HG03520 (cell line): Measurements from ENCODE around the gene SS18L1.

ENCODE experiments used
- ATAC-seq: cut with Tn5 transposase; IDR thresholded peaks from one replicate; pipeline ENCODE4 v1.9.1; 2021; ENCODE audit warnings: mild to moderate bottlenecking, moderate library complexity; ENCODE audit not compliant: unreplicated experiment

The SS18L1 gene

DNA sequence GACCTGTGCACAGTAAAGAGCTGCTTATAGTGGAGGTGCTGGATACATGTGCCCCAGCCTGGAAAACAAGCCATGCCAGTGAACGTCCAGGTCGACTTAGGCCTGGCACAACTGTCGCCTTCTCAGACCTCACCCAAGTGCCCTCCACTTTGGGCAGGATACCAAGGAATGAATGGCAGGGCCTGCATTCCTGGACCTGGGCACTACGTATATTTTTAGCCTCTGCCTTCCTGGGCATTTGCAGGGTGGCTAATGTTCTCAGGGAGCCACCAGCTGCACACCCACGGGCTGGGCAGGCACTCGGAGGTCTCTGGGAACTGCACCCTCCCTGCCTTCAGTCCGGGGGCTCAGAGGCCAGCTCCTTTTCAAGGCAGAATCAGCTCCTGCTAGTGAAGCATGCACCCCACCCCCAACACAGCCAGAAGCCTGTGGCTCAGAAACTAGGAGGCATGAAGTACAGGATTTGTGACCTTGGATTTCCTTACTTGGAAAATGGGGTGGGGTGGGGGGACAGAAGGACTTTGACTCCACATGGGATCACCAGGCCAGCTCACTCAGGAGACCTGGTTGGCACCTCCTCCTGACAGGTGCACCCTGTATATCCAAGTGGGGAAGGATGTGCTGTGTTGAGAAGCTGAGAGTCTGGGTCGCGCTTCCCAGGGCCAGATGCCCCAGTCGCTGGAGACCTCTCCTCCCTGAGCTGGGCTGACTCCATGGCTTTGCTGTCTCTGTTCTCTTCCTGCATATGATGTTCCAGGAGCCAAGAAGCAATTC is 23.8 kb upstream of the SS18L1 start:
- no peak for ATAC-seq

GRCh38 chr20:62120365-62120762 is 23.2 kb upstream of the SS18L1 start:
- no peak for ATAC-seq

DNA sequence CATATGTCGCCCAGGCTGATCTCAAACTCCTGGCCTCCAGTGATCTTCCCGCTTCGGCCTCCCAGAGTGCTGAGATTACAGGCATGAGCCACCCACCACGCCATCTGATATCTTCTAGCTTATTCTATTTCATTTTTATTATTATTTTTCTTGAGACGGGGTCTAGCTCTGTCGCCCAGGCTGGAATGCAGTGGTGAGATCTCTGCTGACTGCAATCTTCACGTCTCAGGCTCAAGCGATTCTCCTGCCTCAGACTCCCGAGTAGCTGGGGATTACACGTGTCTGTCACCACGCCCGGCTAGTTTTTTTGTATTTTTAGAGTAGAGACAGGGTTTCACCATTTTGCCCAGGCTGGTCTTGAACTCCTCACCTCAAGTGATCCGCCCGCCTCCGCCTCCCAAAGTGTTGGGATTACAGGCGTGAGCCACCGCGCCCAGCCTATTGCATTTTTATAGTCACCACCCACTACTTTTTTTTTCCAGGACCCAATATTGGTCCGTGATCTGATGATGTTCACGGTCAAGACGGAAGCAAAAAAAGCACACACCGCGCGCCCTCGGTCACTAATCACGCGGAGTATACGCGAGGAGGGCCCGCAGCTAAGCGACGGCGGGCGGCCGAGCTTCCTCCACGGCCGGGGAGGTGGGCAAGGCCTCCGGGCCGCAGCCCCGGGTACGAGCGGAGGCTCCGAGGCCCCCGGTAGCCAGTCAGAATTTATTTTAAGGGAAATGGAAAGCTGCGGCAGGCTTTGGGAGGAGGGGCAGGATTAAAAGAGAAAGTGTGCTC is 22.4 kb upstream of the SS18L1 start:
- ATAC-seq: peak; percentile 3

DNA sequence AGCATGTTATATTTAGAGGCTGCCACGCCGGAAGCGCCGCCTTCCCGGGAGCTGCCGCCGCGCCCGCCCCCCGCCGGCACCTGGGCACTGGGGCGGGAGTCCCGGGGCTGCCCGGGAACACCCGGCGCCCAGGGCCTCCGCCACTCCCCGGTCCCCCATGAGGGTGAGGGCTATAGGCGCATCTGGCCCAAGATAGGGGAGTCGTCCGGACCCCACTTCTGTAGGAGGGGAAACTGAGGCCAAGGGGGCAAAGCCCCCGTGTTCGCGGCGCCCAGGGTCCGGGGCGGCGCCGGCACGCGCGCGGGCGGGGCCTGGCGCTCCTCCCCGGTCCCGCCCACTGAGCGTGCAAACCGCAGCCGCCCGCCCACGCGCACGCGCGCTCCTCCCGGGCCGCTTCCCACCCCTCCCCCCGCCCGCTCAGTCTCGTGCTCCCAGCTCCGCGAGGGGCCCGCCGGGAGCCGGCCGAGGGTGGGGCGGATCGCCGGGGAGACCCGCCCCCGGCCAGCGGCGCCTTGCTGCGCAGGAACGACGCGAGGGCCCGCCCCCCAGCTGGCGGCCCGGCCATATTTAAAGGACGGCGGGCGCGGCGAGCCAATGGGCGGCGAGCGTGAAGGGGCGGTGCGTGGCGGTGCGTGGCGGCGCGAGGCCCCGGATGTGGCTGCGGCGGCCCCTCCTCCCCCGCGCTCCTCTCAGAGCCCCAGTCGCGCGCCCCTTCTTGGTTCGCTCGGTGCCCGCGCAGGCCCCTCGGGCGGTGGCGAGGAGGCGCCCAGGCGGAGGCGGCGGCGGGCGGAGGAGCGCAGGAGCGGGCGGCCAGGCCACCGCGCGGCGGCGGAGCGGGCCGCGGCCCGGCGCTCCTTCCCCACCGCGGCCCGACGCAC is 21.6 kb upstream of the SS18L1 start, which contains the start of gene LSM14B:
TSS of gene LSM14B (plus strand) at position 700 of the 878 bp plus-strand sequence. CDS start 192 bp downstream, outside the sequence.
- ATAC-seq: peak; percentile 76

DNA sequence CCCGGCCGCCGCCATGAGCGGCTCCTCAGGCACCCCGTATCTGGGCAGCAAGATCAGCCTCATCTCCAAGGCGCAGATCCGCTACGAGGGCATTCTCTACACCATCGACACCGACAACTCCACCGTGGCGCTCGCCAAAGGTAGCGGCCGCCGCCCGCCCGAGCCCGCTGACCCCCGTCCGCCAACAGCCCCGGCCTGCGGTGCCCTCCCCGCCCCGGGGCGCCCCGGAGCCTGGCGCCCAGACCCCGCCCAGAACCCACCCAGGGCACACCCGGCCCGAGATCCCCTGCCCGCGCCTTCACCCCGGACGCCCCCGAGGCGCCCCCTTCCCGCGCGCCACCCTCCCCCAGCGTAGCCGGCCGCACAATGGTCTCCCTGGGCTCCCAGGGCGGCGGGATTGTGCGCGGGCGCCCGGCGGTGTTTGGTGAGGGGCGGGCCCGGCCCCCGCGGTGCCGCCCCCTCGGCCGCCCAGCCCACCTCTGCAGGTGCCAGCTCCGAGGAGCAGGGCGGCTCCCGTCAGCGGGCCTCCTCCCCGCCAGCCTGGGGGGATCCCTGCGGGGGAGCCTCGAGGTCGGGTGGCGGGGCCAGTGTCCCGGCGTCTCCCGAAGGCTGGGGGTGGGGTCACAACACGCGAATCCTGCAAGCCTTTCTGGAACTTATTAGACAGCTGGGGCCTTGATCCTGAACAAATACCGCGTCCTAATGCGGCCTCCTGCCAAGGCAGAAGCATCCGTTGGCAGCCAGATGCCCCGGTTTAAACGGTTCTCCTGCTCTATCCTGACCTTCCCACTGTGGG is 20.7 kb upstream of the SS18L1 start:
- ATAC-seq: peak; percentile 18

GRCh38 chr20:62123450-62124118 is 20.0 kb upstream of the SS18L1 start:
- no peak for ATAC-seq

DNA sequence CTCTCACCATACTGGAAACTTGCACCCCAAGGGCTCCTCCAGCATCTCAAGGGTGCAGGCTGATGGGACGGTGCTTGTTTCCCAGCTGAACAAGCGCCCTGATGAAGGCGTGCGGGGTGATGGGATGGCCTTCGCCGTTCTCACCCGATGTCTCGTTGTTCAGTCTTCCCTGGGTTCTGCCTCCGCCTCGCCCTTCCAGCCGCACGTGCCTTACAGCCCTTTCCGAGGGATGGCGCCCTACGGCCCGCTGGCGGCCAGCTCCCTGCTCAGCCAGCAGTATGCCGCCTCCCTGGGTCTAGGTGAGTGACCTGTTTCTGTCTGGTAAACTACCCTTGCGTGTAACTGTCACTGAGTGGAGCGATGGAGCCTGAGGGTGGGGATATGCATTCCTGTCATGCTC is 17.4 kb upstream of the SS18L1 start:
- no peak for ATAC-seq

DNA sequence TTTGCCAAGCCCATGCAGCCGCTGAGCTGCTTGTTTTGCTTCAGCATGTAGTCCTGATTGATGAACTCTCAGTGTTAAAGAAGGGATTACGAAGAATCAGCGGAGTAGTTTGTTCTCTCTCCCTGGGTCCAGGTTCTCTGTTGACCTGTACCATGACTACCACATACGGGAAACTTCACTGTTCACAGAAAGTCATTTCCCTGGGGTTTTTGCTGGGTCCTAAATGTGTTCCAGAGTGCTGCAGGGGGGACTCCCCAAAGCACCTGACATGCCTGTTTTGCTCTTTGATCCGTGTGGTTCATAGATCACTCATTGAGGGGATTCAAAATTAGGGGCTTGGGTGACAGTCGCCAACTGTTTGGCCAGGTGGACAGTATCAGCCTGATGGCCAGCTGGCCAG is 15.8 kb upstream of the SS18L1 start:
- no peak for ATAC-seq

- ATAC-seq: no peak
Observed at GRCh38 chr20:62128502-62128901, 15.1 kb upstream of the SS18L1 start.

DNA sequence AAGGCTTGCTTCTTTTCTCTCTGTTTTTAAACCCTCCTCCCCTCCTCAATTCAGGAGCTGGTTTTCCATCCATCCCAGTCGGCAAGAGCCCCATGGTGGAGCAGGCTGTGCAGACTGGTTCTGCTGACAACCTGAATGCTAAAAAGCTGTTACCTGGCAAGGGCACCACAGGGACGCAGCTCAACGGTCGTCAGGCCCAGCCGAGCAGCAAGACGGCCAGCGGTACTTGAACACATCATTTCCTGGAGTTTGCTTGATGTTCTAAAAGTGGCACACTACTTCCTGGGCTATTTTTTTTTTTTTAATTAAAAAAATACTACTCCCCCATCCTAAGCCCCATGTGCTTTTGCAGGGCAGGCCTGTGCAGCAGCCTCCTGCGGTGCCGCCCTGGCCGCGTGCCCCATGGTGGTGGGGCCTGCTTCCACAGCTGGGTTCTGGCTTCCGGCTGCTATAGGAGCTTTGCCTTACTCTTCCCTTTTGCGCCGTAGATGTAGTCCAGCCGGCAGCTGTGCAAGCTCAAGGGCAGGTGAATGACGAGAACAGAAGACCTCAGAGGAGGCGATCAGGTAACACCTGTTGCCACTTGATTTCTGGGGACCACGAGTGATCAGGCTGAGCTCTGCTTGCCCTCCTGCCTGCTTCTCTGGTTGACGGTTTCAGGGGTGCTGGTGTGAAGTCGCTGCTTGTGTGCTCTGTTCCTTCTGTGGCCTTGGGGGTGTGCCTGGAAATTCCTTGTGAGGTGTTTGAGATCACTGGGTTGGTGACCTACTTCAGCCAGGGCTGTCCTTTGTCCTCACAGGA is 13.6 kb upstream of the SS18L1 start:
- ATAC-seq: no peak

DNA sequence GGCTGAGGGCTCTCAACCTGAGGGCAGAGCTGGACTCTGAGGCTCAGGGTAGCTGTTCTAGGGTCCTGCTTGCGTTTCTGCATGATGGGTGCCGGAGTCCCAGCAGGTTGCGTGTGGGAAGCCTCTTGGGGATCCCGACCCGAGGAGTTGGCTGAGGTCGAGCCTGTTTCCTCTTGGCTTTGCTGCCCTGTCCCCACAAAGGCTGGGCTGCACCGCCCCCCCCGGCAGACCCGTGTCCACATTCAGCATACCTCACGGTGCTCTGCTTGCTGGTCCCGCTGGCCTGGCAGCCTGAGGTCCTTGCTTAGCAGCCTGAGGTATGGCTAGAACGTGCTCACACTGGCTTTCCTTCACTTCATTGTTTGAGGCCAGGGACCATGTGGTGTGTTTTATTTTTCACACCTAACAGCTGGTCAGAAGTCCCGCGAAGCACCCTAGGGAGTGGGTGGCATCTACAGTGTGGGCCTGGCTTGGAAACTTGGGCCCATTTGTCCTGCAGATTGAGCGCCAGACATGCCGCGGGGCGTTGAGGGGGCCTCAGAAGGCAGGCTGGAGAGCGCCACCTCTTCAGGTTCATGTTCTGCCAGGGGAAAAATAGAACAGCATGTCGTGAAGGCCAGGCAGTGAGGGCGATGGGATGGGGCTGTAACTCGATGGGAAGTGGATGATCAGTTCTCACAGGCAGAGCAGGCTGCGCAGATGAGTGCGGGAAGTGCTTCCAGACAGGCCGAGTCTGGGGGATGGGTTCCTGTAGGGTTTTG is 11.8 kb upstream of the SS18L1 start:
- ATAC-seq: no peak

DNA sequence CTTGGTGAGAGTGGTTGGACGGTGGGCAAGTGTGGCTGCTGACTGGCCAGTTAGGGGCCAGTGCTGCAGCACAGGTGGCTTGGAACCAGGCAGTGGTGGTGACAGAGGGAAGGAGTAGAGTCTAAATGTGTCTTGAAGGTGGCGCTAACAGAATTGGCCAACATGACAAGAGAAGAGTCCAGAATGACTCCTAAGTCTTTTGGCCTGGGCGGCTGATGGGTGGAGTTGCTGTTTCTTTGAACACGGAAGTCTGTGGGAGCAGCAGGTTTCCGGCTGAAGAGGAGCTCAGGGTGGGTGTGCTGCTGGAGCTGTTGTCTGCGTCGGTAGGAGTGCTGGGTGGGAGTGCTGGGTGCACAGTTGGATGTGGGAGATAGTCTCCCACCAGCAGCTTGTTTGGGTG is 11.1 kb upstream of the SS18L1 start:
- no peak for ATAC-seq

DNA sequence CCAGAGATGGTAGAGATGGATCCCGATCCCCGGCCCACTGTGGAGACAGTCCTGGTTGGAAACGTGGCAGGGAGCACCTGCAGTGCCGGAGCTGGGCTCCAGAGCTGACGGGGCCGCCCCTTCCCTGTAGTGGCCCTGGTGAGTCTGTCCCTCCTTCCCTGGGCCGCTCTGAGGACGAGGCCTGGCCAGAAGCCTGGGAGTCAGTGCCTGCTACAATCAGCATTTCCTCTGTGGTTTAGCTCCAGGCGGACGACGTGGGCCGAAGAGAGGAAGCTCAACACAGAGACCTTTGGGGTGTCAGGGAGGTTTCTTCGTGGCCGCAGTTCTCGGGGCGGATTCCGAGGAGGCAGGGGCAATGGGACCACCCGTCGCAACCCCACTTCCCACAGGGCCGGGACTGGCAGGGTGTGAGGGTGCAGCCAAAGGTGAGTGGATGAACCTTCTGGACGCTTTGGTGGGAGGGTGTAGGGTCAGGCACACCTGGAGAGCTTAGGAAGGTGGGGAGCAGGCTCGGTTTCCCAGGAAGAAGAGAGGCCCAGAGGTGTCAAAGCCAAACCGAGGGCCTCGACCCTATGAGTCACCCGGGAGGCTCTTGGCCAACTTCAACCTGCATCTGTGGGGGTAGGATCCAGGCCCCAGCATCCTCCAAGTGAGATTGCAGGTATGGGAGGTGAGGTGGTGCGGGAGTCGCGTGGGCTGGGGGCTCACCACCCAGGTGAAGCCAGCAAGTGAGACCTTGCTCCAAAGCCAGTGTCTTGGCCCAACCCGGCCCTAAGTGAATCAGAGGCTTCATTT is 10.3 kb upstream of the SS18L1 start:
- ATAC-seq: no peak

GRCh38 chr20:62133864-62134263 is 9.7 kb upstream of the SS18L1 start:
- no peak for ATAC-seq

DNA sequence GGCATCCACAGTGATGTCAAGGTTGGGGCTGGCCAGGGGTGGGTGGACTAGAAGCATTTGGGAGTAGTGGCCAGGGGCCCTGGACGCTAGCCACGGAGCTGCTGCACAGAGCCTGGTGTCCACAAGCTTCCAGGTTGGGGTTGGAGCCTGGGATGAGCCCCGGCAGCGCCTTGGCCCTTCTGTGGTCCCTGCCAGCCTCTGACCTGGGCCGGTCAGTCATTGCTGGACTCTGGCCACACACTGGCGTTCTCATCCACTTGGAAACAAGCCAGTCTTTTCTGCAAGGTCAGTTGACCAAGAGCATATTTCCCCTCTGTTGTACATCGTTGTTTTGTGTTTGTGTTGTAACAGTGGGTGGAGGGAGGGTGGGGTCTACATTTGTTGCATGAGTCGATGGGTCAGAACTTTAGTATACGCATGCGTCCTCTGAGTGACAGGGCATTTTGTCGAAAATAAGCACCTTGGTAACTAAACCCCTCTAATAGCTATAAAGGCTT is 8.8 kb upstream of the SS18L1 start:
- ATAC-seq: no peak

DNA sequence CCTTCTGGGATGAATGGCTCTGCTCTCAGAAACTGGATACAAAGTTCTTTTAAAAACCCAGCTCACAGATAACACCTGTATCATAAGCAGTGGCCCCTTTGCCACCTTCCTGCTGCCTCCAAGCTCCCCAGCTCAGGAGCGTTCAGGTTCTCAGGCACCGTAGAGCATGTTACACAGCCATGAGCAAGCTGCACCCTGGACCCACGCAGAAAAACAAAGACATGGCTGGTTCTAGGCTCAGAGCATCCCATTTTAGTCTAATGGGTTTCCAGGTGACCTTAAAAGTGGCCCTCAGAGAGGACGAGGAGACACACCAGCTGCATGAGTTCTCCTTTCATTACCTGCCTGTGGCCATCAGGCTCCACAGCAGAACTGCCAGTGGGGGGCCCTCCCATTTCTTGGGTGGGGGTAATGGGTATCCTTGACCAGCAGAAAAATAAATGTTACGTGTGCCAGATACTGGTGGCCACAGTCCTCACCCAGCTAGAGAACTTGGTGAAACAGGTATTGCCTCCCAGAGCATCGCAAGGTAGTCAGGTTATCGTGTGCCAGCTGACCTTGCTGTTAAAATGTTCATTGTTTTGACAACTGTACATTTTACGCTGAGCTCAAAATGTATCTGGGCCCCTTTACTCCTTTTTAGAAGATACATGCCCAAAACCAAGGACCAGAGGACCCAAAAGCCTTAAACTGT is 7.8 kb upstream of the SS18L1 start:
- no peak for ATAC-seq
